ENCODE measurements around the gene TCN2.
"Not testable (repeated sequence)": the region's sequence is repeated elsewhere in the genome, so short reads cannot be mapped to it uniquely, and the experiment has no call there.

Gene TCN2

DNA sequence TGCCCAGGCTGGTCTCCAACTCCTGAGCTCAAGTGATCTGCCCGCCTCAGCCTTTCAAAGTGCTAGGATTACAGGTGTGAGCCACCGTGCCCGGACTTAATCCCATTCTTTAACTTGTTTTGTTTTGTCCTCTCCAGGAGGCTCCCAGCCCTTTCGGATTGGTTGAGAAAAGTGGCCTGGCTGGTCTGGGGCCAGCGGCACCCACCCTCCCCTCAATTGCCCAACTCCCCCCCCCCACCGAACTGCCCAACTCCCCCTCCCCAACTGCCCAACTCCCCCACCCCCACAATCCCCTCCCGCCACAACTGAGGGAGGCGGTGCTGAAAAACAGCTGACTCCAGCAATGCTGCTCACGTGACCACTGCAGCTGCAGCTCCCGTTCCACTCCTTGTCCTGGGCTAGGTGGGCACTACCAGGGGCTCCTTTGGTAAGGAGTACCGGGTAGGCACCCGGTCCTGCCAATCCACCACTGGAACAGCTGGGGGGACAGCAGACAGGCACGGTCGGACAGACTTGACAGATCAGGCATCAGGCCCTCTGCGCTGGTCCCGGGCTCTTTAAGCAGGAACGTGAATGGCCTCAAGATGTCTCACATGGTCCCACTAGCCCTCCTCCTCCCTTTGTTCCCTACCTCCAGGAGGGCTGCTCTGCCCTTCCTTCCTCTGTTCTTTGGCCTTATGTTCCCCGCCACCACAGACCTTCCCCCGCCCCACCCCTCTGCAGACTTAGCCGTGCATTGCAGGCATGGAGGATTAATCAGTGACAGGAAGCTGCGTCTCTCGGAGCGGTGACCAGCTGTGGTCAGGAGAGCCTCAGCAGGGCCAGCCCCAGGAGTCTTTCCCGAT is at the start of gene TCN2:
TCN2 (plus strand) TSS at position 720 of the 845 bp plus-strand sequence. CDS start 158 bp downstream, outside the sequence.
- DNase-seq: peak; percentile 24

DNA sequence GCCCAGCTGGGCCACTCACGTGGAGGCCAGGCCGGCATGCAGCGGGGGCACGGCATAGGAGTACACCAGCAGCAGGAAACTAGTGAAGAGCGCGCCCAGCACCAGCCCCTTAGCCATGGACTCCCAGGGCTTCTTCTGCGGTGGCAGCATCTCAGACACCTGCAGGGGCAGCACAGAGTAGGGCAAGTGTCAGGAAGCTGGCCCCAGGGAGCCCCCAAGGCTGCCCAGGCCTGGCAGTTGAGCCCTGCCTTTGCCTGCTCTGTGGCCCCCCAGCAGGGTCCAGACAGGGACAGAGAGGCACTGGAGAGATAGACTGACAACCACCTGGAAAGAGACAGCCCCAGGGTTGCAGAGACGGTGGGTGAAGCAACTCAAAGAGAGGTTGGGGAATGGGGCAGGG is 49.7 kb upstream of the TCN2 start:
- DNase-seq: no peak

DNA sequence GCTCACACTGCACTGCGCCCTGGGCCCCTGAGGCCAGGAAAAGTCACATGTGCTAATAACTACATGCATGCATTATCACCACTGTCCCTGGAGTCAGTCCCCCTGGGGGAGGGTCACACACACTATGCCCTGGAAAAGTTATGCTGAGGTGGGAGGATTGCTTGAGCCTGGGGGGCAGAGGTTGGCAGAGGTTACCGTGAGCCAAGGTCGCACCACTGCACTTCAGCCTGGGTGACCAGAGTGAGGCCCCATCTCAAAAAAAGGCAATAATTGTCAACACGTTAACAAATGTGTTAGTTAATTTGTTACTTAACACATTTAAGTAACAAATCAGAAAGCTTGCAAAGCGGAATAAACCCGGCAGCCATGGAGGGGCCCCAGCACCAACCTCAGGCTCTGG is 47.1 kb upstream of the TCN2 start:
- DNase-seq: no peak

DNA sequence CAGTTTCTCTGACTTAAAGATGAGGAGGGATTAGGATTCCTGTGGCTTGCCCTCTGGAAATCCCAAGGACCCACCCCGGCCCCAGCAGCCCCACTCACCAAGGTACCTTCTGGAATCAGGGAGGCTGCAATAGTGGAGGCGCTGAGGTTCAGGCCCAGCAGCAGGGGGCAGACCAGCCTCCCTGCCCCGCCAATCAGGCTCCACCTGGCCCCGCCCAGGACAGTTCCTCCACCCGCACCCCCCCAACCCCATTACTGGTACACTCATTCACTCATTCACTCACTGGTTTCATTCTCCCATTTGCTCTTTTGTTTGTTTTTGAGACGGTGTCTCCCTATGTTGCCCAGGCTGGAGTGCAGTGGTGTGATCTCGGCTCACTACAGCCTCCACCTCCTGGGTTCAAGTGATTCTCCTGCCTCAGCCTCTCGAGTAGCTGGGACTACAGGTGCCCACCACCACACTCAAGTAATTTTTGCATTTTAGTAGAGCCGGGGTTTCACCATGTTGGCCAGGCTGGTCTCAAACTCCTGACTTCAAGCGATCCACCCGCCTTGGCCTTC is 46.3 kb upstream of the TCN2 start:
- not testable (repeated sequence) for DNase-seq

DNA sequence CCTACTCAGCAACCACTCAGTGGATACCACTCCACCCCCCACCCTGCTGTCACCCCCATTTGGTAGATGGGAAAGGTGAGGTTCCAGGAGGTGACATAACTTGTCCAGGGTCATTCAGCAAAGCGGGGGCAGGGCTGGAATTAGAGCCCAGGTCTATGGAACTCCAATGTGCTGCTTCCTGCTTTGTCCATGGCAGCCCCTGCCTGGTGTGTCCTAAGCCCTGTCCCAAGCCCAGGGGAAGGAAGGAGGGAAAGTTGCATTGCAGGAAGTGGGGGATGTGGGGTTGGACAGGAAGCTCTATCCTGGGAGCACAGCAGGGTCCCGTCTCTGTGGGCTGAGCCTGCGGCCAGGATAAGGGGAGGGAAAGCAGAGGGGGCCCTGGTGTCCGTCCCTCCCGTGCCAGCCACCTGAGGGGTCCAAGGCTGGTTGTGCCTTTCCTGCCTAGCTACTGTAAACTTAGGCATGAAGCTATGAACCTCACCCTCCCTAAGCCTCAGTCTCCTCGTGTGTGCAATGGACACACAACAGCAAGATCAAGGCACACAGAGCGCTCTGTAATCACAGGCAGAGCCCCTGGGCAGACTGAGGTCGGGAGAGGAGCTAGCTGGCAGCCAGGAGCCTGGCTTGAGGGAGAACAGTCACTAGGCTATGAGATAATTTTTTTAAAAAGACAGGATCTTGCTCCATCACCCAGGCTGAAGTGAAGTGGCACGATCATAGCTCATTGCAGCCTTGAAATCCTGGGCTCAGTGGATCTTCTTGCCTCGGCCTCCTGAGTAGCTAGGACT is 45.4 kb upstream of the TCN2 start:
- no peak for DNase-seq

DNA sequence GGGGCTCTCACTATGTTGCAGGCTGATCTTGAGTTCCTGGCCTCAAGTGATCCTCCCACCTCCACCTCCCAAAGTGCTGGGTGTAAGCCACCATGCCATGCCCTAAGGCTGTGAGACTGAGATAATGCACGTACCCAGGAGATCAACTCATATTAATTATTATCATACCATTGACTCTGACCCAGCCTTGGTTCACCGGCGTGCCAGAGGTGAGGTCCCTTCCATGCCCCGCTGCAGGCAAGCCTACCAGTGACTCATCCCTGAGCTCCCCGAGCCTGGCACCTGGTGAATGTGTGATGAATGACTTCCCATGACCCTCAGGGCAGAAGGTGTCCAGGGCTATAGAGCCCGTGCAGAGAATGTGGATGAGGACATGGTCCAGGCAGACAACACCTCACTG is 44.6 kb upstream of the TCN2 start:
- DNase-seq: no peak

DNA sequence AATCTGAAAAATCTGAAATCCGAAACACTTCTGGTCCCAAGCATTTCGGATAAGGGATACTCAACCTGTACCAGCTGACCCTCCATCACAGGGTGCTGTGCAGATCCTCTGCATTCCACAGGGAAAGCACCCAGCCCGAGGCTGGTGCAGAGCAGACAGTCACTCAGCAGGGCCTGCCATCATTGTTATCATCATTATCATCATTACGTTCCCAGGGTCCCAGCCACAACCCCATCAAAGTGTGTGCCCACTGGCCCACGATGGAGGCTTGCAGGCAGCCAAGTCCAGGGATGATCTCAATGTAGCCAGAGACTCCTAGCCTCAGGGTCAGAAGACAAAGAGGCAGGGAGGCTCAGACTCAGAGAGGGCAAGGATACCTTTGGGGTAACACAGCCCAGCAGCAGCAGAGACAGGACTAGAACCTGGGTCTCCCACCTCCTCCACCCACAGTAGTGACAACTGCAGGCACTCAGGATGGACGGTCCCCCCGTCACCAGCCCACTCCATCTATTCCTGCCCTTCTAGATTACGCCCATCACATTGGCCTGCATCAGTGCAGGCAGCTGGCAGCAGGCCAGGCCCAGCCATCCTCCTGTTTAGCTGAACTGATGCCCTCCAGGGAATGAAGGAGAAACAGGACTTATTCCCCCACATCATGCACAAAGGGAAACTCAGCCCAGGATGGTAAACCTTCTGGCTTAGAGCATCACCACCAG is 42.8 kb upstream of the TCN2 start:
- no peak for DNase-seq

DNA sequence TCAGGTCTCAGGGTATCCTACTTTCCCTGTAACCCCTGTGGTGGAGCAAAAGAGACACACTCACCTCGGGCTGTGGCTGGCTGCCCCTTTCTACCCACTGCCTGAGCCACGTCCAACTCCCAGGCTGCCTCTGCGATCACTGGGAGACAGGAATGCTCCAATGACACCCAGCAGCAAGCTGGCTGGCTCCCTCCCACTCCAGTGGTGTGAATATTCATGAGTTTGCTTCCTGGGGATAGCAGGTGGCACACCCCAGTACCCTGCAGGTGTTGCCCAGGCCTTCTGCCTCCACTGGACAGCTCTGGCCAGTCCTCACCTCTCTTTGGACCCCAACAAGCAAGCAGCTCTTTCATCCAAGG is 42.2 kb upstream of the TCN2 start:
- DNase-seq: no peak

DNA sequence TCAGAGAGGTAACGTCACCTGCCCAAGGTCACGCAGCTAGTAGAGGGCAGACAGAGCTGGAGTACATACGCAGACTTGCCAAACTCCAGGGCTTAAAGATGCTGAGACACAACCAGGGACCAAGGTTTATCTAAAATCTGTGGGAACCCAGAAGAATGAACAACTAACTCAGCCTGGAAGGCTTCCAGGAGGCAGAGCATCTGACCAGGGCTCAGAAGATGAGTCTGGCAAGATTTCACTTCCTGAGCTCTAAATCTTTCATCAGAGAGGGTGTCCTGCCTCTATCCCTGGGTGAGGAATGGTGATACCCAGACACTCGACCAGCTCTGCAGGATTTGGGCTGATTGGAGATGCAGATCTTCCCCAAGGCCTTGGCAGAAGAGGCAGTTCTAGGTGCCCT is 41.6 kb upstream of the TCN2 start:
- no peak for DNase-seq

DNA sequence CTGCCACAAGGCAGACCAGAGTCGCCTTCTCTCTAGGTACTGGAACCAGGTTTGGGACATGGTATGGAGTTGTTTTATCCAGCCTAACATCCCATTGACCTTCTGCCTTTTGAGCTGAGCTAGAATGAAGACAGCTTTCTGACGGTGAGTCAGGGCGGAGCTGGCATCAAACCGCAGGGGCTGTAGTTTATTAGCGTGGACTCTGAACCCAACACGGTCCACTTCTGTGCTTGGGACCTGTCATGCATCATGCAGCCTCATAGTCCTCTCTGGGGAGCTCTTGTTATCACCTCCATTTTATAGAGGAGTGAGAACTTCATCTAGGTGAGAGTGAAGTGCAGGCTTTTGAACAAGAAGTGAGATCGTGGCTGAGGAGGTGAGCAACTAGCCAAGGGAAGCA is 40.8 kb upstream of the TCN2 start:
- DNase-seq: no peak

DNA sequence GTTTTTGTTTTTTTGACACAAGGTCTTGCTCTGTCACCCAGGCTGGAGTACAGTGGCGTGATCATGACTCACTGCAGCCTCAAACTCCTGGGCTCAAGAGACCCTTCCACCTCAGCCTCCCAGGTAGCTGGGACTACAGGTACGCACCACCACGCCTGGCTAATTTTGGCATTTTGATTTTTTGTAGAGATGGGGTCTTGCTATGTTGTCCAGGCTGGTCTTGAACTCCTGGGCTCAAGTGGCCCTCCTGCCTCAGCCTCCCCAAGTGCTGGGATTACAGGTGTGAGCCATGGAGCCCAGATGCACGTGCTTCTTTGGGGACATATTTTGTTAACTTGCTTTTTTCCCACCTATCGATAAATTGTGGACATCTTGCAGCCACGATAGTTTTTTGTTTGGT is 39.7 kb upstream of the TCN2 start:
- DNase-seq: not testable (repeated sequence)

DNA sequence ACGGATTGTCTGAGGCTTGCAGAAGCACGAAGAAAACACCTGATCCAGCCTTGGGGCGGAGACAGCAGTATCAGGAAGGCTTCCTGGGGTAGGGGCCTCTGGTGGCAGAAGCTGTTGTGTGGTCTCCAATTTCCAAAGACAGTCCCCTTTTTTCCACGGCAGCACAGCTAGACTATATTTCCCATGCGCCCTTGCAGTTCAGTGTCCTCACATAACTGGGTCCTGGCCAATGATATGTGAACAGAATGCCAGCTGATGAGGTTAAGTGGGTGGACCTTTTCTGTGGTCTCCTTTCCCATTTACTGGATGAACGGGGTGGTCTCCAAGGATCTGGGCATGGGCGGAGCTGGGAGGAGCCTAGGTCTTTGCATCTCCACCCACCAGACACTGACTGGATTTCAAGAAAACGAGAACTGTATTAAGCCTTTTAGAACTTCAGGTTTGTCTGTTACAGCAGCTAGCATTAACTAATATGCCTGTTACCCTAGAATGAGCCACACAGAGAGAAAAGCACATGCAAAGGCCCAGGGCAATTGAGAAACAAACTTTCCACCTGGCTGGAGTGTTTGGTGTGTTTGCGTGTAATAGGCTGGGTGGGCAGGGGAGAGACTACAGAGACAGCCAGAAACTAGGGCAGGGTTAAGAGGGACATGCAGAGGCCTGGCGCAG is 38.7 kb upstream of the TCN2 start:
- DNase-seq: no peak

DNA sequence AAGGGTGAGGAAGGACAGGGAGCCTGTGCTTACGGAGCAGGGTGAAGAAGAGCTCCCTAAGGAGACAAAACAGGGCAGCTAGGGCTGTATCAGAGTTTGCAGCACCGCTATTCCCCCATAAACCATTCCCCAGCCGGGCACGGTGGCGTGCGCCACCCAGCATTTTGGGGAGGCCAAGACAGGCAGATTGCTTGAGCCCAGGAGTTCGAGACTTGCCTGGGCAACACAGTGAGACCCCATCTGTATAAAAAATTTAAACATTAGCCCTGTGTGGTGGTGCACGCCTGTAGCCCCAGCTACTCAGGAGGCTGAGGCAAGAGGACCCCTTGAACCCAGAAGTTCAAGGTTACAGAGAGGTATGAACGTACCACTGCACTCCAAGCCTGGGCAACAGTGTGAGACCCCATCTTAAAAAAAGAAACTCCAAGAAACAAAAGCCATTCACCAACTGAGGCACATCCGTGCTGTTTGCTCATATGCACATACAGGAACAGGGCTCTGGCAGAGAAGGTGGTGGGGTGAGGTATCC is 37.2 kb upstream of the TCN2 start:
- DNase-seq: no peak

DNA sequence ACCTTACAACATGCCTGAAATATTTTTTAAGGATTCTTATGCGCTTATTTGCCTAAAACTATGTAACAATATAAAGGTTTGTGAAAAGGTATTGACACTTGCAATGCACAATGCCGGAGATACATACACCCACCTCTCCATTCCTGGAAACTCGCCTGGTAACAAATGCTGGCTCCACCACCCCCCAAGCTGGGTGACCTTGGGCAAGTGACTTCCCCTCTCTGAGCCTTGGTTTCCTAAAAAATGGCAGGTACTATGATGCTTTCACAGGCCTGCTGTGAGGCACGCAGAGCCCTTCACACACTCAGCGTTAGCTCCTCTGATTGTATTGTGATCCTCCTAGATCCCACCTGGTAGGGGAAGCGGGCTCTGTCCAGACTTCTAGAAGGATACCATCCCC is 34.8 kb upstream of the TCN2 start:
- DNase-seq: no peak

DNA sequence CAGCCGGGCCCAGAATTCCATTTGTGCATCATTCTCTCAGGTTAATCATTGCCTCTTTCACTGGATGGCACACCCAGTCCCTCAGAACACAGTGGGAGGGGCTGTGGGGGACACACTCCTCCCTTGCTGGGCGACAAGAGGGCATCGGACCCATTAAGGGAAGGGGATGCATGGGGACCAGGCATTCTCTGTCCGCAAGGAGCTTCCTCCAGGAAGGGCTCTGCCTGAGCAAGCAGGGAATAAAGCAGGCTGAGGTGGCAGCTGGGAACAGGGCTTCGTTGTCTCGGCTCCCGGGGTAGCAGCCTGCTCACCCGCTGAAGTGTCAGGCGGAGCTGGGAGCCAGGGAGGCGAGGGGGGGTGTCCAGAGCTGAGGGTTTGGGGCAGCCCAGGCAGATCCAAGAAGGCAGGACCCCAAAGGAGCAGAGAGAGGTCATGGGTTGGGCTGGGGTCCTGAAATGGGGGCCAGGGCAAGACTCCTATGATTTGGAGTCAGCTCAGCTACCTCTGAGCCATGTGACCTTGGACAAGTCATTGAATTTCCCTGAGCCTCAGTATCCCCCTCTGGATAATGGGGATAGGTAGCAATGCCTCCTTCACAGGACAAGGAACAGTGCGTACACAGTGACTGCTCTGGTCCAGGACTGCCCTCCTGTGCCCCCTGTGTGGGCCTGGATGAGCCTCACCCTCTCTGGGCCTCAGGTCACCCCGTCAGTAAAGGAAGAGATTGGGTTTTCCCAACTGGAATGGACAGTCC is 34.0 kb upstream of the TCN2 start:
- DNase-seq: no peak

DNA sequence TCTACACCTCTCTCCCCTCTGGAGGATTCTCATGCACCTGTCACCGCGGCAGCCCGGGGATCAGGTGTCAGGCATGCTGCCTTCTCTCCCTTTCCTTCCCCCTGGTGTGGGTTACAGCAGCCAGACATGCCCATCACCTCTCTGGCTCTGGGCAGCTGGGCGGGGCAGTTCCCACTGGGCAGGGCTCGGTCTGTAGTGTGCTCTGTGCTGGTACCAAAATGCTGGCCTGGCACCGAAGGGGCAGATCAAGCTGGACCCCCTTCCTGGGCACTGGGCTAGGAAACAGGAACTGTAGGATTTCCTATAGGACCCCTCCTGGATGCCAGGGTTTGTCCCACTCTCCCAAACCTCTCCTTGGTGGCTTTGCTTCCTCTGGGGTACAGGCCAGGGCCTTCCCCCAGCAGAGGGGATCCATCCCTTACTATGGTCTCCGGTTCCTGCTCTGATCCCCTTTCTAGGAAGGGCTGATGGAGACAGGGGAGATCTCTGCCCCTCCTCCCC is 33.3 kb upstream of the TCN2 start:
- DNase-seq: no peak

DNA sequence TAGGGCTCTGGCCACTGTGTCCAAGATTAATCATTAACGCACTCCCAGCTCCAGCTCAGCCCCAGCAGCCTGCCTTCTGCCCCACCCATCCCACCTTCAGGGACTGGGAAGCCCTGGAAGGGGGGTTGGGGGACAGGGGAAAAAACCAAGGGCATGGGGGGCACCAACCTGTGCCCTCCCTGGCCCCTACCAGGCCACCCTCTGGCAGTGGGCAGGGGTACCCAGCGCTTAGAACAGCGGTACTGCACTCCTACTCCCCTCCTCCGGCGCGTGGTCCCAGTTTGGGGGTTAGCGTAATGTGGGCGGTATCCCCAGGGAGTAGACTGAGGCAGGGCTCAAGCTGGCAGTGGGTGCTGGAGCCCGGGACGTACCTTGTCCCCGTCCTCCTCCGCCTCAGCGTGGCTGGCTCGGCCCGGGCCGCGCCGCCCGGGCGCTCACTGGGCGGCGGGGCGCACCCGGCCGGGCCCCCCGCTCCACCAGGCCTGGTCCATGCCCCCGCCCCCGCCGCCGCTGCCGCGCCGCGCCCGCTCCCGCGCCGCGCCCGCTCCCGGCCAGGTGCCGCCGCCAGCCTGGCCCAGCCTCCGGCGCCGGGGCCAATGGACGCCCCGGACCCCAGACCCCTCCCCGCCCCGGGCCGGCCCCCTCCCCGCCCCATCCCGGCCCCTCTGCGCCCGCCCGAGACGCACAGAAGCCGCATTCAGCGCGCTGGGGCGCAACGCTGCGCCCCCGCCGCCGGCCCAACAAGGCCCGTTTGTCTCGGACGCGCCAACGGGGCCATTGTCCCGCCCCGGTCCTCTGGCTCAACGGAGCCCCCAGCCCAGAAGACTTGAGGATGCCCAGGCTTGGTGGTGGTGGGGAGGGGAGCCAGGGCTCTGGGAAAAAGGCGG is 32.6 kb upstream of the TCN2 start, which contains the start of gene GAL3ST1:
GAL3ST1 (minus strand) TSS at position 571 of the 887 bp plus-strand sequence. CDS start 17,273 bp downstream, outside the sequence.
- no peak for DNase-seq

DNA sequence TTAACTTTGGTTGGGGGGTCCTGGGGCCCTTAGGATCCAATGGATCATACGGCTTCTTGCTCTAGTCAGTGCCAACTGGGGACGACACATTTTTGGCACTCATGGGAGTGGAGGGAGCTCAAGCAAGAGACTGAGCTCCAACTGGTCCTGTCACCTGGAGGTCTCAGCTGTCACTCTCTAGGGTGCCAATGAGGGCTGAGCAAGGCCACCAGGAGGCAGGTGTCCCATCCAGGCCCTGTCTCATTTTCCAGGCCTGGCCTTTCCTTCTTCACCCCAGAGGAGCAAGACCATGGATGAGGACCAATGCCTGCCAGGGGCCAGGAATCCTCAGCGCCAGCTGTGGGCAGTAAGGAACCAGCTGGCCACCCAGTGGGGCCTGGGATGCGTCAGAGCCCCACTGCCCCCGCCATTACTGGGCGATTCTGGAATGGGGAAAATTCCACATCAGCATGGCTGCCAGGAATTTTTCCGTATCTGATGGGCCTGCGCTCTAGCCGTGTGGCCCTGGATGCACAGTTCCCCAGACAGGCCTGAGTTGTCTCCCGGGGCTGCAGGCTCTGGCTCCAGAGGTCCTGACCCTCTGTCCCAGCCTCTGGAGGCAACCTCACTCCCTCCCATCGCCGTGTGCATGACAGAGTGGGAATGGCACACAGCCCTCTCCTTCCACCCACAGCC is 31.8 kb upstream of the TCN2 start:
- no peak for DNase-seq

DNA sequence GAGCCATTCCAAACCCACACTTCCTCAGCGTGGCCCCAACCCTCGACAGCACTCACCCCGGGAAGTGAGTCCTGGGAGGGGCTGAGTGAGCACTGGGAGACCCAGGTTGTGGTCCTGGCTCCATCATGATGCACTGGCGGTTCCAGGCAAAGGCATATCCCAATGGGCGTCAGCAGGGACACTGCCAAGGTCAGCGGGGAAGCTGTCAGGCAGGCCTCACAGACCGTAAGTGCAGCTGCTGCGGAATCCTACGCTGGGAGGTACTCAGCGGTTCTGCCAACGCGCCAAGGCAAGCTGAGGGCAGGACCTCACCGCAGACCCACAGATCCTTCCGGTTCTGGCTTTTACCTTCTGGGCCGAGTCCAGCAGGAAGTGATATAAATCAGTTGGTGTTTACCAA is 31.1 kb upstream of the TCN2 start:
- DNase-seq: no peak

DNA sequence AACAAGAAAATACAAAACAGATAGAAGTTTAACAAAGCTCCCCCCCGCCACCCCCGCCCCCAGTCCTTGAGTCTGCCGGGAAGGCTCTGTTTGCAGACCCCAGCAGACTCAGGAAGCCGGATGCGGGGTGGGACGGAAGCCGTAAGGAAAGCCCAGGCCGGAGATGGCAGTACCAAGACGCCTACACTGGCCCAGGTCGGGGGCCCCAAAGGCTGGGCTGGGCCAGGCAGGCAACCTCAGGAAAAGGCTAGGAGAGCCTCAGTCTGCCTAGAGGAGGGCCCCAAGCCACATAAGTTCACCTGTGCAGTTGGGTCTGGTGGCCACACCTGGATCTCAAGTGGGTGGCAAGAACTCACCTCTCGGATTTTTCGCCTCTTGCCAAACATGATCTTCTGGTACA is 28.5 kb upstream of the TCN2 start:
- no peak for DNase-seq

Measured in stimulated activated naive CD4-positive, alpha-beta T cell treated with Interleukin-2 at 50 U/mL for 16 hours (primary cell).